Measurements from ENCODE around the gene ASH1L.
"Not testable (repeated sequence)": the region's sequence is repeated elsewhere in the genome, so short reads cannot be mapped to it uniquely, and the experiment has no call there.

Gene ASH1L

DNA sequence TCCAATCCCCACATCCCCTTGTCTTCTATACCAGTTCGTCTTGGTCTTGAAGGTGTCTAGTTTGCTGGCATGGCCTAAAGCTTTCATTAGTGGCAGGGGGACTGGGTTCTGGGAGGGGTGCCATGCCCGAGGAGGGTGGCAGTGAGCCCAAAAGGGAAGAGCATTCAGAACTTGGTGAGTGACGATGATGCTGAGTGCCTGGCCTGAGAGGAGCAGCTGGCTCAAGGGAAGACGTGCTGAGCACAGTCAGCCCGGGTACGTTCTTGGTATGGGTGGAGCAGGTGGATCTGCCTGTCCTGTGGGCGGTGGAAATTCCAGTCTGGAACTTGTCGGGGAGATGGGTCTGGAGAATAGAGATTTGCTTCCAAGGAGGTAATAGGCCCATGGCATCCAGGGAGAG is 249.3 kb downstream of the ASH1L start:
- in situ Hi-C loops (cut with MboI; ENCODE audit: low sequenced_read_pairs): no loop called here

DNA sequence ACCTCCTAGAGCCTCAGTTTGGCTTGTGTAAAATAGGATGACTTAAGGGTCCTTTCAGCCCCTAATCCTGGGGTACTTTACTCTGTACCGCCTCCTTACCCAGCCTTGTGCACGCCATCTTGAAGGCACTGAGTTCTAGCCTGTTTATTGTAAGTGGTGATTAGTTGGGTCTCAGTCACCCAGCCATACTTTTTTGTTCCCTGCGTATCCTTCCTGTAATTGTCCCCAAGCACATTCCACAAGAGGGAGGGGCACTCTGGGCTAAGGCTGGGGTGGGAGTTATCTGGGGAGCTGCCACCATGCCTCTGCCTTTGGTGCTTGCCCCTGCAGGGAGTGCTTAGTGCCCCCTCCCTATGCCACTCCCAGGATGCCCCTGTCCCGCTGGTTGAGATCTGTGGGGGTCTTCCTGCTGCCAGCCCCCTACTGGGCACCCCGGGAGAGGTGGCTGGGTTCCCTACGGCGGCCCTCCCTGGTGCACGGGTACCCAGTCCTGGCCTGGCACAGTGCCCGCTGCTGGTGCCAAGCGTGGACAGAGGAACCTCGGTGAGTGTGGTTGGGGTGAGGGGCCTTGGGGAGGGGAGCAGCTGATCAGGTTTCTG is 253.1 kb downstream of the ASH1L start:
- in situ Hi-C loops (cut with MboI; ENCODE audit: low sequenced_read_pairs): no loop called here

DNA sequence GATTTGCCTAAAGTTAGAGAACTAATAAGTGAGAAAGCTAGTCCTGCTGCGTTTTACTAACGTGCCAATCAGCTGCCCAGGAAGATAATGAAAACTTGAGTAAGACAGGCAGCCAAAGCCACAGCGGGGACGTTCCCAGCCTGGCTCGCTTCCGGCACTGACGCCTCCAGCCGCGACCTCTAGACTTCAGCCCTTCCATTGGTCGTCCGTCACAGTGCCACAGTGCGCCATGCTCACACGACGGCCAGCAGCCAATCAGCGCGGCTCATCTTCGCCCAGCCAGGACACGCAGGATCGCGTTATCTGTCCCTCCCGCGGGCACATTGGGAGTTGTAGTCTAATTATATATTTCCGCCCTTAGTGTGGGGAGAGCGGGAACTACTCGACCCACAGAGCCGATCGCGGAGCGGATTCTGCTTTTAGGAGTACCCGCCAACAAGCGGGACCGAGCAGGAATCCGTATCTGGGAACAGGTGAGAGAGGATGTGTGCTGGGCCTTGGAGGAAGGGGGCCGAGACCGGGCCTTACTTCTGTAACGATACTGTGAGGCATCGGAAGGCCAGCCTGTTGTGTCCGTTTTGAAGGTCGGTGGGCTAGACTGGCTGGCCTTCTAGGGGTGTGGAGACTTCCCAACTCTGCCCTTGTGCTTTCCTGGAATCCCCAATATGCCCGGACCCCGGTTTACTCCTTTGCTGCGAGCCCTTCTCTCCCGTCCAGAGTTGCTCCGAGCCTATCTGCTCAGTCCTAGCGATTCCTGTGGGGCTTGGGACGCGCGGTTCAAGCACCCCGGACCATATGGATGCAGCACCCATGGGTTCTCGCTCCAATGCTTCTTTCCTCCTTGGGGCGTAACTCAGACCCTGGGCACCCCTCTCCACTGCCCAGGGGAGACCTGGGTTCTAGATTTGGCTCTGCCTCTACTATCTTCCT is 253.8 kb downstream of the ASH1L start, which contains the start of gene FDPS:
TSS of gene FDPS (plus strand) at position 374 of the 930 bp plus-strand sequence. CDS start 924 bp downstream, outside the sequence.
- in situ Hi-C loops (cut with MboI; ENCODE audit: low sequenced_read_pairs): no loop called here

DNA sequence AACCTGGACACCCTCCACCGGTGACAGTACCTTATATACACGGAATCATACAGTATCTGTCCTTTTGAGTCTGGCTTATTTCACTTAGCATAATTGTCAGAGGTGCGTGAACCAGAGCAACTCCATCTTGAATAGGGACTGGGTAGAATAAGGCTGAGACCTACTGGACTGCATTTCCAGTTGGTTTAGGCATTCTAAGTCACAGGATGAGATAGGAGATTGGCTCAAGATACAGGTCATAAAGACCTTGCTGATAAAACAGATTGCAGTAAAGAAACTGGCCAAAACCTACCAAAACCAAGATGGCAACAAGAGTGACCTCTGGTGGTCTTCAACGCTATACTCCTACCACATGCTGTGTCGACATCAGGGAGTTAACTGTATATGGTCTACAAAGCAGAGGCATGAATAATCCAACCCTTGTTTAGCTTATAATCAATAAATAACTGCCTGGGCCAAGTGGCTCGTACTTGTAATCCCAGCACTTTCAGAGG is 255.3 kb downstream of the ASH1L start:
- in situ Hi-C loops (cut with MboI; ENCODE audit: low sequenced_read_pairs): no loop called here

DNA sequence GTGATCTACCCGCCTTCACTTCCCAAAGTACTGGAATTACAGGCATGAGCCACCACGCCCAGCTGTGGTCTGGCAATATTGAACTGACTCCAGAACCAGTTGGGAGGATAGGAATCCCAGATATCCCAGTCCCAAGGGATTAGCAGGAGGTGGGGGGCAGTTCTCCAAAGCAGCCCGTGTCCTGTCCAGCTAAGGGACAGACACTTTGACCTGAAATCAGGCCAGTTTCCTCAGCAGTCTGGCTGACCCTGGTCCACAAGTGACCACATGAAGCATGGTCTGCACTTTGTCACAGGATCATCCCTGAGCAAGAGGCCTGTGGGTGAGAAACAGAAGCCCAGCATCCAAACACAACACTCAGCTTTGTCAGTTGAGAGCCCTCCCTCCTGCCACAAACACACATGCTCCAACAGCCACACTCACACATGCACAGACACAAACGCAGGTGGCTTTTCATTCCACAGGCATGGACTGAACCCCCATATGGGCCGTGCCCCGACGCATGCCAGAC is 256.7 kb downstream of the ASH1L start:
- in situ Hi-C loops (cut with MboI; ENCODE audit: low sequenced_read_pairs): no loop called here

DNA sequence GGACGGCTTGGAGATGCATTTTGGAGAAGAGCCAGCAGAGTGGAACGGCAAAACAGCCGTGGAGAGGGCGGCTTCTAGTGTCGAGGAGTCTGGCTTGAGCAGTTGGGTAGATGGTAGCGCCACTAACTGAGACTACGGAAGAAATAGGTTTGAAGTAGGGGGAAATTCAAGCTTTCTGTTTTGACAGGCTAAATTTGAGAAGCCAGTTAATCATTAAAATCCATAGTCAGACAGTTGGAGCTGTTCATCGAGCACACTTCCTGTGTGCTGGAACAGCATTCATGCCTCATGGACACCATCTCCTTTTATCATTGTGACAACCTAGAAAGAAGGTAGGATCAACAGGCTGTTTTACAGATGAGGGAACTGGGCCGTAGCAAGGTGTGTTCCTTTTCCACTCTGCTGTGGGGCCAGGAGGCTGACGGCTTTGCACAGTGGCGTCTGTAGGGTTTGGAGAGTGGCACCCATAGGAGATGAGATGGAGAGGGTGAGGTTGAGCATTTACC is 258.0 kb downstream of the ASH1L start:
- in situ Hi-C loops (cut with MboI; ENCODE audit: low sequenced_read_pairs): no loop called here

DNA sequence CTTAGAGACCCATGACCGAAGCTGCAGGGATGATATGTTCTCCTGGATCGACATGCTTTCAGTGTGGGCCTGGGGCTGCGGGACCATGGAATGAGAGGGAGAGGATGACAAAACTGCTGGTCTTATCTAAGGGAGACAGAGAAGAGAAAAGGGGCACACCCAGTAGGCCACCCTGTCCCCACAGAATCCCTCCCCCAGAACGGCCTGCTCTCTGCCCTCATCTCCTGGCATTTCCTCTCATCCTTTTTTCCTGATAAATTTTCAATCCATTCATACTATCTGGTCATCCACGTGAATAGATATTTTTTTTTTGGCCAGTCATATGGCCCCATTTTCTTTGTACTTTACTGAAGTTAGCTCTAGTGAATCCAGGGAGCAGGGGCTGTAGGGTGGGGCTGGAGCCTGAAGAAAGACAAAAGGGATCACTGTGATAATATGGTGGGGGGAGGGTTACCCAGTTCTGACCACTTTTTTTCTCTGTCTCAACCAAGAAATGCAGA is 261.2 kb downstream of the ASH1L start, which contains the start of gene PKLR:
TSS of gene PKLR (minus strand) at position 97 of the 500 bp plus-strand sequence. CDS start at position 54, 43 bp downstream.
- in situ Hi-C loops (cut with MboI; ENCODE audit: low sequenced_read_pairs): no loop called here

DNA sequence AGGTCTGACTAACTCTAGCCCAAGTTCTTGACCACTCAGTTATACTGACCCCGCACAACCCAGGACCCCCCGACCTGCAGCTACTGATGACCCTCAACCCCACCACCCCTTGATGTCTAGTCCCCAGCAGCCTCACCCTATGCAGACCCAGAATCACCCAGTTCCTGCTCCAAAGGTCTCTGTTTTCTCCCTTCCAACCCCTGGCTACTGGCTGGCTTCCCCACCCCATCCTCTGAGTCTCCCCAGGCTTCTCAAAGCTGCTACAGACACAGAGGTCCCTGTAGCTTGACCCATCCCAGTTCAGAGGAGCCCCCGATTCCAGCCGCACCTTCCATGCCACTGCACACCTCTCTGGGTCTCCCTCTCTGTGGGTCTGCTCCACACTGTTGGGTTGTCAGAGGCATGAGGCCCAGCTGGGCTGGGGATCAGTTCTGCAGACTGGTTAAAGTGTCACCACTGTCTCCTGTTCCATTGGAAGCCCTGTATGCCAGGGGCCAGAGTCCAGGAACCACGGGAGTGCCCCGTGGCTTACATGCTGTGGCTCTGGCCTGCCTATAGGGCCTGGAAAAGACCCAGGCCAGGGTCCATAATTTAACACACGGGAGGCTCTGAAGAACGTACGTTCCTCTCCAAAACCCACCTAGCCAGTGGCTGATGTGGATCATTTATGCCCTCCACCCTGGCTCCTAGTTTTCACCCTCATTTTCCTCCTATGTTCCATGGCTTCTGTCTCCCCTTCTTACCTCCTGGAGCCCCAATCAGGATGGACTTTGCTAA is 261.9 kb downstream of the ASH1L start:
- in situ Hi-C loops (cut with MboI; ENCODE audit: low sequenced_read_pairs): no loop called here

DNA sequence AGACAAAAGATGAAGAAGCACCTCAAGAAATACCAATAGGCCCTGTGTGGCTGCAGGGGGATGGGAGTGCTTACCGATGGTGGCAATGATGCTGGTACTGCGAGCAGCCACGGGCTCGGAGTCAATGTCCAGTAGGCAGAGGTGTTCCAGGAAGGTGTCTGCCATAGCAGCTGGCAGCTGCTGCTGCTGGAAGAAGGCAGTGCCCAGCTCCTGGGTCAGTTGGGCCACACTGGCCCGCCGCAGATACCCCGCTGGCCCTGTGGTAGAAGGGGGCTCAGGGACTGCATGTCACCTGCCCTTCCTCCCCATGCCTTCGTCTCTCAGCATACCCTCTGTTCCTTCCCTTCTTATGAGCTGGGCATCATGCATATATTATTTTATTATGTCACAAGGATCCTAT is 262.6 kb downstream of the ASH1L start:
- in situ Hi-C loops (cut with MboI; ENCODE audit: low sequenced_read_pairs): no loop called here

DNA sequence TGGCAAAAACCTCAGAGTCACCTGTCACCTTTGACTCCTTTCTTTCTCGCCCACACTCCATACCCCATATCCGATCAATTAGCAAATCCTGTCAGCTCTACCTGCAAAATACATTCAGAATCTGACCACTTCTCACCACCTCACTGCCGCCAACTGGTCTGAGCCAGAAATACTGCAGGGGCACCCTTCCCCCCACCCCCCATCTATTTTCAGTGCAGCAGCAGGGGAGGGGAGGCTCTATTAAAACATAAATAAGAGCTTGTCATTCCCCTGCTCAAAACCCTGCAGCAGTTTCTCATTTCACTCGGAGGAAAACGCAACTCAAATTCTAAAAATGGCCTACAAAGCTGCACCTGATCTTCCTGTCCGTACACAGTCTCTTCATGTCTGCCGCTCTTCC is 265.2 kb downstream of the ASH1L start:
- in situ Hi-C loops (cut with MboI; ENCODE audit: low sequenced_read_pairs): no loop called here

DNA sequence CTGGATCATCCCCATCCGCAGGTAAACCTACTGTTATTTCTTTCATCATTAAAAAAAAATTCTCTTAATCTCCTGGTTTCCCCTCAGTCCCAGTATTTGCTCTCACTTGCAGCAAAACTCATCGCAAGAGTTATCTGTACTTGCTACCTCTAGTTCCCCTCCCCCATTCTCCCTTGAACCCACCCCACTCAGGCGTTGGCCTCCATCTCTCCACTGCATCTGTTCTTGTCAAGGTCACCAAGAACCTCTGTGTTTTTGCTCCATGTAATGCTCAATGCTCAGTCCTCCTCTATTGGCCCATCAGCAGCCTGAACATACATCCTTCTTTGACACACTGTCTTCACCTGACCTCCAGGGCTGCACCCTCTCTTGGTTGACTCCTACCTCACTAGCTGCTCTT is 265.9 kb downstream of the ASH1L start:
- in situ Hi-C loops (cut with MboI; ENCODE audit: low sequenced_read_pairs): no loop called here

DNA sequence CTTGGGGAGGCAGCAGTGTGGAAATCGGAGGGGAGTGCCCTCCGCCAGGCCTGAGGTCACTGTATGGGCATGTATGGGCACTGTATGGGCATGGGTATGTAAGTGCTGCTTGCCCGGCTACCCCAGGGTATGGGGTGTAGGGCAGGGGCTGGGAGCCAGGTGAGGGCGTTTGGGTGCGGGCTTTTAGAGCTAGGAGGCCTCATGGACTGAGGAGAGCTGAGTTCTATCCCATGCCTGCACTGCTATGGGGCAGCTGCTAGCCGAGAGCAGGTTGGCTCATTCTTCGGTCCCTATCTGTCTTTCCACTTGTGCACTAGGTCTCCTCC is 266.7 kb downstream of the ASH1L start:
- in situ Hi-C loops (cut with MboI; ENCODE audit: low sequenced_read_pairs): no loop called here

DNA sequence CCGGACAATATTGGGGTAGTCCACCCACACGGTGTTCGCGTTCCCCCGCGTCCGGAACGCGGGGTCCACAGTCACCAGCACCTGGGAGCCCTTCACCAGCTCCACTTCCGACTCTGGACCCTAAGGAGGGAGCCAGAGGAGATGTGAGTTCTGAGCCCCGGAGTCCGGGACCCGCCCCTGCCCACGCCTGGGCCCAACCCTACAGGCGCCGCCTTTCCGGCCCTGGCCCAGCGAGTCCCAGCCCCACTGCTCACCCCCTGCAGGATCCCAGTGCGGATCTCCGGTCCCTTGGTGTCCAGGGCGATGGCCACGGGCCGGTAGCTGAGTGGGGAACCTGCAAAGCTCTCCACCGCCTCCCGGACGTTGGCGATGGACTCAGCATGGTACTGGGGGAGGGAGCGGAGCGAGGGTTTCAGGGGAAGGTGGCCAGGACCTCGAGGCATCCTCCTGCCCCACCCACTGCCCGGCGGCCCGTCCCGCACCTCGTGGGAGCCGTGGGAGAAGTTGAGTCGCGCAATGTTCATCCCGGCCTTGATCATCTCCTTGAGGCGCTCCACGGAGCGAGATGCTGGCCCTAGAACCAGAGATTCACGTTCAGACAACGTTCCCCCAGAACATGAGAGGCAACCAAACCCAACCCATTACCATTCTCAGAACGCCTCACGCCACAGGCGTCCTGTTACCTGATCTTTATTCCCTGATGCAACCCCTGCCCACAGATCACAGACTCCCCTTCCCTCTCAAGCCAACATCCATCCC is 267.2 kb downstream of the ASH1L start:
- in situ Hi-C loops (cut with MboI; ENCODE audit: low sequenced_read_pairs): no loop called here

DNA sequence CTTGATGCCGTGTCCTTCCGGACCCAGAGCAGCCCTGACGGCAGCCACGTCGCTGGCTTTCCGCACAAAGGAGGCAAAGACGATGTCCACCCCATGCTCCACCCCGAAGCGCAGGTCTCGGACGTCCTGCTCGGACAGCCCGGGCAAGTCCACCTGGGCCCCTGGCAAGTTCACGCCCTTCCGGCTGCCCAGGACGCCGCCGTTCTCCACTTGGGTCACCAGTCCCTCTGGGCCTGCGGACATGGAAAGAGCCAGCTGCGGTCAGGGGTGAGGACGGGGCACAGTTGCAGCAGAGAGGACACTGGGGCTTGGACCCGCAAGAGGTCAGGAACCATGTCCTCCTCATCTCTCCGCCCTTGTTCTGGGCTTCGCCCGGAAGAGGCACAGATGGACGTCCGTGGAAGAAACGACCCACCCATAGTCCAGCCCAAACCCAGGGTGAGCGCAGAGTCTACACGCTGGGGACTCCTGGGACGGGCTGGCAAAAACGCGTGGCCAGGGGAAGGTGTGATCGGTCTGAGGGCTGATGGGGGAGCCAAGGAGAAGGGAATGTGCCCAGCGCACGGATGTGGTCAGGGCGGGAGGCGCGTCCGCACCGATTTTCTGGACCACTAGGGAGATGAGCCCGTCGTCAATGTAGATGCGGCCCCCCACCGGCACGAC is 268.0 kb downstream of the ASH1L start:
- in situ Hi-C loops (cut with MboI; ENCODE audit: low sequenced_read_pairs): no loop called here

DNA sequence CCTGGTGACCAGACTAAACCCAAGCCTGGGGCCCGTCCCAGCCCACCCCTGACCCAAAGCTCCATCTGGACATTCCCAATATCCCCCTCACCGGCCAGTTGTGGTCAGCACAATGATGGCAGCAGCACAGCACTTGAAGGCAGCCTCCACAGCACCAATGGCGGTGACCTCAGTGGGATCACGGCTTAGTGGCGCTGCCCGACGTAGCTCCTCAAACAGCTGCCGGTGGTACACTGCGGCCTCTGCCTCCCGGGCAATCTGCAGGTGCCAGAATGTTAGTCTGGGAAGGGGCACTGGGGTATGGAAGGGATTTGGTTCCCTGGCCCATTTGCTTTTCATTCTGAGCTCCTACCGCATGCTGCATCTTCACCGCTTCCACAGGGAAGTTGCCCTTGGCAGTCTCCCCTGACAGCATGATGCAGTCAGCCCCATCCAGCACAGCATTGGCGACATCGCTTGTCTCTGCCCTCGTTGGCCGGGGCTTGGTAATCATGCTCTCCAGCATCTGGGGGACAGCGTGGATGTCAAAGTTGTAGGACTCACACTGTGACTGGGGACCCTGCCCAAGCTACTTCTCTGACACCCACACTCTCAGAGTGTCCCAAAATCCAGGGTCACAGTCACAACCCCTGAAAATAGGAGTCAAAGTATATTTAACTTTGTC is 269.4 kb downstream of the ASH1L start:
- in situ Hi-C loops (cut with MboI; ENCODE audit: low sequenced_read_pairs): no loop called here

DNA sequence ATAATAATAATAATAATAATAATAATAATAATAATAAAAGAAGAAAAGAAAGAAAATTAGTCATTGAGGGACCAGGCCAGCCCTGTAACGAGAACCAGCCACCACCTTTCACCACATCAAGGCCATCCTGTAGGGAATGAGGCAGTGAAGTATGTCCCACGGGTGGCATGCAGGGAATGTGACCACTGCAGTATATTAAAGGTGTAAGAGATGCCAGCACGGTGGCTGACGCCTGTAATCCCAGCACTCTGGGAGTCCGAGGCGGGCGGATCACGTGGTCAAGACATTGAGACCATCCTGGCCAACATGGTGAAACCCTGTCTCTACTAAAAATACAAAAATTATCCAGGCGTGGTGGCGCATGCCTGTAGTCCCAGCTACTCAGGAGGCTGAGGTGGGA is 271.6 kb downstream of the ASH1L start:
- in situ Hi-C loops (cut with MboI; ENCODE audit: low sequenced_read_pairs): not testable (repeated sequence)

DNA sequence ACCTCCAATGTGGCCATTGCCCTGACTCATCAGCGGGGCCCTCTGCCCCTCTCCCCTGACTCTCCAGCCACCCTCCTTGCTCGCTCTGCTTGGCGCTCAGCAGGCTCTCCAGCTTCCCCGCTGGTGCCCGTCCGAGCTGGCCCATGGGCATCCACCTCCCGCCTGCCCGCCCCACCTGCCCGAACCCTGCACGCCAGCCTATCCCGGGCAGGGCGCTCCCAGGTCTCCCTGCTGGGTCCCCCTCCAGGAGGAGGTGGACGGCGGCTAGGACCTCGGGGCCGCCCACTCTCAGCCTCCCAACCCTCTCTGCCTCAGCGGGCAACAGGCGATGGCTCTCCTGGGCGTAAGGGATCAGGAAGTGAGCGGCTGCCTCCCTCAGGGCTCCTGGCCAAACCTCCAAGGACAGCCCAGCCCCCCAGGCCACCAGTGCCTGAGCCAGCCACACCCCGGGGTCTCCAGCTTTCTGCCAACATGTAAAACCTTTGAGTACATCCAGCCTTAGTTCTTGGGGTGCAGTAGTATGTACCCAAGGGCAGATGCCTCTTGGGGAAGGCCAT is 274.5 kb downstream of the ASH1L start:
- in situ Hi-C loops (cut with MboI; ENCODE audit: low sequenced_read_pairs): no loop called here

DNA sequence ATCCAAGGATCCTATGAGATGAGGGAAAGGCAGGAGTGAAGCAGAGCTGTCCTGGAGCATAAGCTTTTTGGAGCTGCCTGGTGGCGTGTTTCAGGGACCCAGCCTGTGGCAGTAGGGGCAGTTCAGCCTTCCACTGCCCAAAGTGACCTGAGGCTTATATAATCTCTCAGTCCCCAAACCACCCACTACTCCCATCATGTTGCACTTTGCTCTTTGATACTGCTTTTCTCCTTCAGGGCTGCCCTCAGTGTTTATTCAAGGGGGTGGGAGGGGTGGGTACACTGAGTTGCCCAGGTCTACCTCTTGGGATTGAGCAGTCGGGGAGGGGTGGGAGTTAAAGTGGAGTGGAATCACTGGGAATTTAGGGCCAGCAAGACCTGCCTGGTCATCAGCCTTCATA is 276.1 kb downstream of the ASH1L start:
- in situ Hi-C loops (cut with MboI; ENCODE audit: low sequenced_read_pairs): no loop called here

DNA sequence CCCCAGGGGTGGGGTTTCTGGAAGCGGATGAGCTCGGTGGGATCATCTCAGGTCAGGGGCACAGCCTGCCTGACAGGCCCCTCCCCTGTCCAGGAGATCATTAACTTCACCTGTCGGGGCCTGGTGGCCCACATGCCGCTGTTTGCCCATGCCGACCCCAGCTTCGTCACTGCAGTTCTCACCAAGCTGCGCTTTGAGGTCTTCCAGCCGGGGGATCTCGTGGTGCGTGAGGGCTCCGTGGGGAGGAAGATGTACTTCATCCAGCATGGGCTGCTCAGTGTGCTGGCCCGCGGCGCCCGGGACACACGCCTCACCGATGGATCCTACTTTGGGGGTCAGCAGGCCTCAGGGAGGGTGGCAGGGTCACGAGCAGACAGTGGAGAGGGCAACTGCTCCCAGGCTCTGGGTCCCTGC is 277.0 kb downstream of the ASH1L start:
- in situ Hi-C loops (cut with MboI; ENCODE audit: low sequenced_read_pairs): no loop called here
